ENCODE measurements around the gene ZNF304. TPM values are rescaled to one million over a fixed set of nuclear protein-coding genes. Genes with fewer than 3 reads are reported as not detected.

The ZNF304 gene
- total RNA-seq, 1 donor from 2014 or later, result 13.7 TPM

GRCh38 chr19:57376151-57376550 is 25.1 kb downstream of the ZNF304 start:
- FAIRE-seq (no peak), DNase-seq (ENCODE audit: low read depth) (no peak)
- H3K27me3 ChIP-seq (ENCODE audit: control insufficient read depth, insufficient read depth, low read length), result no peaks in the 10 kb centered on the region
- H3K4me3 ChIP-seq (ENCODE audit: low read depth, low read length), result no peak overlapping the region
- no peak for TF ChIP-seq CTCF (IDR thresholded peaks at IDR 0.05; ENCODE audit: insufficient read depth, low read length, severe bottlenecking)
- H3K36me3 ChIP-seq (ENCODE audit: control insufficient read depth, insufficient read depth, low read length), result peaks cover 8% of the 10 kb centered on the region

GRCh38 chr19:57377498-57378146 is 26.6 kb downstream of the ZNF304 start:
- Histone ChIP-seq H3K27me3 (ENCODE audit: control insufficient read depth, insufficient read depth, low read length) (no peaks in the 10 kb centered on the region), H3K36me3 (ENCODE audit: control insufficient read depth, insufficient read depth, low read length) (peaks cover 4% of the 10 kb centered on the region), H3K4me3 (ENCODE audit: low read depth, low read length) (no peak overlapping the region)
- no peak for TF ChIP-seq CTCF (IDR thresholded peaks at IDR 0.05; ENCODE audit: insufficient read depth, low read length, severe bottlenecking)
- FAIRE-seq (no peak), DNase-seq (ENCODE audit: low read depth) (no peak)

- TF ChIP-seq CTCF (IDR thresholded peaks at IDR 0.05; ENCODE audit: insufficient read depth, low read length, severe bottlenecking), result no peak
- no peaks in the 10 kb centered on the region for H3K36me3 ChIP-seq (ENCODE audit: control insufficient read depth, insufficient read depth, low read length)
- DNase-seq (ENCODE audit: low read depth), result no peak
- no peak overlapping the region for H3K4me3 ChIP-seq (ENCODE audit: low read depth, low read length)
- no peaks in the 10 kb centered on the region for H3K27me3 ChIP-seq (ENCODE audit: control insufficient read depth, insufficient read depth, low read length)
- FAIRE-seq, result no peak
Measured at GRCh38 chr19:57380923-57381322, 29.9 kb downstream of the ZNF304 start.

GRCh38 chr19:57382806-57383488 is 31.9 kb downstream of the ZNF304 start:
- Histone ChIP-seq H3K27me3 (ENCODE audit: control insufficient read depth, insufficient read depth, low read length) (no peaks in the 10 kb centered on the region), H3K4me3 (ENCODE audit: low read depth, low read length) (no peak overlapping the region), H3K36me3 (ENCODE audit: control insufficient read depth, insufficient read depth, low read length) (no peaks in the 10 kb centered on the region)
- TF ChIP-seq CTCF (IDR thresholded peaks at IDR 0.05; ENCODE audit: insufficient read depth, low read length, severe bottlenecking), result no peak
- no peak for DNase-seq (ENCODE audit: low read depth)
- no peak for FAIRE-seq

- DNase-seq (ENCODE audit: low read depth), result no peak
- H3K36me3 ChIP-seq (ENCODE audit: control insufficient read depth, insufficient read depth, low read length), result peaks cover 2% of the 10 kb centered on the region
- no peak for TF ChIP-seq CTCF (IDR thresholded peaks at IDR 0.05; ENCODE audit: insufficient read depth, low read length, severe bottlenecking)
- H3K27me3 ChIP-seq (ENCODE audit: control insufficient read depth, insufficient read depth, low read length), result no peaks in the 10 kb centered on the region
- peak overlapping the region; percentile 49 for H3K4me3 ChIP-seq (ENCODE audit: low read depth, low read length)
- no peak for FAIRE-seq
Measured at GRCh38 chr19:57389194-57389729, 38.2 kb downstream of the ZNF304 start.
